GM19025 (cell line): ENCODE results near the gene ZNF776.
A peak's percentile ranks its signal among the peaks of the same experiment; 100 is the strongest.
"Not testable (repeated sequence)": the region's sequence is repeated elsewhere in the genome, so short reads cannot be mapped to it uniquely, and the experiment has no call there.

ENCODE experiments used
- ATAC-seq: cut with Tn5 transposase; IDR thresholded peaks from one replicate; pipeline ENCODE4 v1.9.1; 2021; ENCODE audit warnings: mild to moderate bottlenecking, low read depth, moderate library complexity; ENCODE audit not compliant: unreplicated experiment

Gene ZNF776

GRCh38 chr19:57746580-57747471 lies at the start of gene ZNF776:
TSS of gene ZNF776 (plus strand) at chr19:57746815. CDS start at chr19:57747059, 244 bp downstream.
- ATAC-seq: peak; percentile 92

- ATAC-seq: no peak
Observed at GRCh38 chr19:57701625-57702024, 45.0 kb upstream of the ZNF776 start.

- no peak for ATAC-seq
Observed at GRCh38 chr19:57706346-57706745, 40.3 kb upstream of the ZNF776 start.

- no peak for ATAC-seq
Observed at GRCh38 chr19:57708641-57709361, 37.8 kb upstream of the ZNF776 start, which contains the start of gene ZNF154. TSS of gene ZNF154 (minus strand) at chr19:57709204. CDS start at chr19:57708971, 233 bp downstream.

GRCh38 chr19:57709616-57710015 lies 37.0 kb upstream of the ZNF776 start:
- ATAC-seq: no peak

DNA sequence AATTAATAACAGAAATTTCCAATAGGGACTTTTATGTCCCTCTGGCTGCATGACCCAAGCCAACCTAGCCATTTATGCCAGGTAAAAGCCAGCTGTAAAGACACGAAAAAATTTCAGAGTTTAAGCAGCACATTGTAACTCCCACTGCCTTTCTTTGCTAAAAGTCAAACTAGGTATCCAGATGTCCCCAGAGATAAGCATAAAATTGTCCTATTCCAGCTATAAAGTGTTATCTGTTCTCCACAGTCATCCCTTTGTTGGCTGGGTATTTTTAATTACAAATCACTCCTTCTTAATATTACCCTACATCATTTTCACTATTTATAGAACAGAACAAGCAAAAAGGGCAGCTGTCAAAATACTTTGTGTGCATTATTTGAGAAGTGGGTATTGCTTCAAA lies 34.4 kb upstream of the ZNF776 start:
- ATAC-seq: no peak

GRCh38 chr19:57719424-57719823 lies 27.2 kb upstream of the ZNF776 start:
- no peak for ATAC-seq

GRCh38 chr19:57719901-57720519 lies 26.6 kb upstream of the ZNF776 start:
- no peak for ATAC-seq

- no peak for ATAC-seq
Observed at GRCh38 chr19:57720878-57721277, 25.7 kb upstream of the ZNF776 start.

DNA sequence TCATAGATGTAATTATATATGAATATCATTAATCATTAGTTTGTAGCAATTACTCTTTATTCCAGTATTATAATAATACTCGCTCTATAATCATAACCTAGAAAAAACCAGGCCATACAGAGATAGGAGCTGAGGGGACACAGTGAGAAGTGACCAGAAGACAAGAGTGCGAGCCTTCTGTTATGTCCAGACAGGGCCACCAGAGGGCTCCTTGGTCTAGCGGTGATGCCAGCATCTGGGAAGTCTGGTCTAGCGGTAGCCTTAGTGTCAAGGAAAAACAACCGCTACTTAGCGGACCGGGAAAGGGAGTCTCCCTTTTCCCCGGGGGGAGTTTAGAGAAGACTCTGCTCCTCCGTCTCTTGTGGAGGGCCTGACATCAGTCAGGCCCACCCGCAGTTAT lies 8.3 kb upstream of the ZNF776 start:
- ATAC-seq: not testable (repeated sequence)

GRCh38 chr19:57738770-57739169 lies 7.8 kb upstream of the ZNF776 start:
- ATAC-seq: not testable (repeated sequence)

- ATAC-seq: no peak
Observed at GRCh38 chr19:57747472-57747807, 825 bp downstream of the ZNF776 start.

- no peak for ATAC-seq
Observed at GRCh38 chr19:57748029-57748428, 1.4 kb downstream of the ZNF776 start.

- no peak for ATAC-seq
Observed at GRCh38 chr19:57754091-57754673, 7.6 kb downstream of the ZNF776 start.

GRCh38 chr19:57755031-57755430 lies 8.4 kb downstream of the ZNF776 start:
- ATAC-seq: no peak

- ATAC-seq: no peak
Observed at GRCh38 chr19:57757941-57758340, 11.3 kb downstream of the ZNF776 start.

GRCh38 chr19:57759096-57759495 lies 12.5 kb downstream of the ZNF776 start:
- no peak for ATAC-seq

DNA sequence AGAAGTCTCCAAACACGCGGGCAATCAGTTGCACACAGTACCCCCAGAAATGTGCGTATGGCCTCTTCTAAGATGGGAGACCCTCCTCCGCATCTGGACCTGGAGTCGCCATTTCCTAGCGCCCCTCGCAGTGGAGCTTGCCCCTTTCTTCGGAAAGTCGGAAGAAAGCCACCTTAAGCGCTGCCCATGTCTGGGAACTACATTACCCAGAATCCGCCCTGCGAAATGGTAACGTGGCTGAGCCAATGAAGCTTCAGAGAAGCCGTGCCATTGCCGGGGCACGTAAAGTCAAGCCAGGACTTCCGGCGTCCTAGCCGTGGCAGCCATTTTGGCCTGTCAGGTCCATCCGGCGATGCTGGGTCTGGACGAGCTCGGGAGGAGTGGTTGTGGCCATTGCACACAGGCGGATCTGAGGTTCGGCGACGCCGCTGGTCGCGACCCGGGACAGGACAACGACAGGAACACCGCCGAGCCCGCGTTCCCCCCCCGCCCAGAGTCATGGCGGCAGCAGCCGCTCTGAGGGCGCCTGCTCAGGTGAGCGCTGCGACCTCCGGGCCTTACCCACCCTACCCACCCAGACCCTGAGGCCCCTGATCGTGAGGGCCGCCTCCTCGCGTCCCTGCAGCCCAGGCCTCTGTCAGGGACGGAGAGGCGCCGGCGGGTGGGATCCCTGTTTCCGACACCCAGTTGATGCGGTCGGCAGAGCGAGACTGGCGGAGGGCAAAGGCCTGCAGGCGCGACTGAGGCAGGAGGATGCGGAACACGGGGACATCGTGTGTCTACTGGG lies 22.9 kb downstream of the ZNF776 start, which contains the start of gene ZNF586:
Gene ZNF586 (plus strand): TSS at position 332 of the 787 bp plus-strand sequence. CDS start 167 bp downstream, at position 499.
- ATAC-seq: peak; percentile 97

DNA sequence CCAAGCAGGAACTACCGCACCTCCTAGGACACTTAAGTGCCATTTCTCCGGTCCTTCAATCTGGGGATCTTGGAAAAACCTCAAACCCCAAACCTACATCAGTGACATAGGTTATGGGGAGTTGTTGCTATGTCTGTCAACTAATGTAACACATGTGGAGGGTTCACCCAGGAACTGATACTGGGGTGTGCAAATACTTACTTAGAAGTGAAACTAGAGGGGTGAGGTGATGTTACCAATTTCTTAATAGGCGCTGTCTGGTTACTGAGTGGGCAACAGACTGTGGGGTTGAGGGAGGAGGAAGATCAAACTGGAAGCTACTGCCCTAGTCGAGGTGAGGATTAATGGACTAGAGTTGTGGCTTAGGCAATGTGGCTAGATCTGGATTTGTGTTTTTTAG lies 24.8 kb downstream of the ZNF776 start:
- no peak for ATAC-seq

GRCh38 chr19:57773488-57773887 lies 26.9 kb downstream of the ZNF776 start:
- ATAC-seq: no peak
